GM18526 (cell line): Measurements from ENCODE around the gene MOBP.

ENCODE experiments used
- POLR2A ChIP-seq: IDR thresholded peaks from 3 replicates; pipeline ENCODE4 v1.6.1; 2011; ENCODE audit not compliant: insufficient read length; ENCODE audit errors: extremely low read depth

MOBP gene

GRCh38 chr3:39550354-39551051 is 83.0 kb downstream of the MOBP start:
- TF ChIP-seq POLR2A, result no peak
